Ishikawa (cell line): ENCODE results near the gene RIMBP2.

Source experiments
- CEBPB ChIP-seq: IDR thresholded peaks from 2 replicates; pipeline ENCODE4 v1.6.1; 2012
- EP300 ChIP-seq: IDR thresholded peaks from 2 replicates; pipeline ENCODE4 v1.6.1; 2012; ENCODE audit warnings: borderline replicate concordance
- RAD21 ChIP-seq: IDR thresholded peaks from 2 replicates; pipeline ENCODE4 v1.6.1; 2012; ENCODE audit warnings: low read depth
- TAF1 ChIP-seq: IDR thresholded peaks from 2 replicates; pipeline ENCODE4 v1.6.1; 2012; ENCODE audit warnings: low read depth, mild to moderate bottlenecking
- YY1 ChIP-seq: IDR thresholded peaks from 2 replicates; pipeline ENCODE4 v1.6.1; 2012; ENCODE audit warnings: low read depth
- ZBTB7A ChIP-seq: IDR thresholded peaks from 2 replicates; pipeline ENCODE4 v1.6.1; 2012; ENCODE audit warnings: low read depth
- TF ChIP-seq, protein P1 (sequence below): IDR thresholded peaks from 2 replicates; pipeline ENCODE4 v1.6.1; 2012
- TF ChIP-seq, protein P2 (sequence below): IDR thresholded peaks from 2 replicates; pipeline ENCODE4 v1.6.1; 2012

DNA sequence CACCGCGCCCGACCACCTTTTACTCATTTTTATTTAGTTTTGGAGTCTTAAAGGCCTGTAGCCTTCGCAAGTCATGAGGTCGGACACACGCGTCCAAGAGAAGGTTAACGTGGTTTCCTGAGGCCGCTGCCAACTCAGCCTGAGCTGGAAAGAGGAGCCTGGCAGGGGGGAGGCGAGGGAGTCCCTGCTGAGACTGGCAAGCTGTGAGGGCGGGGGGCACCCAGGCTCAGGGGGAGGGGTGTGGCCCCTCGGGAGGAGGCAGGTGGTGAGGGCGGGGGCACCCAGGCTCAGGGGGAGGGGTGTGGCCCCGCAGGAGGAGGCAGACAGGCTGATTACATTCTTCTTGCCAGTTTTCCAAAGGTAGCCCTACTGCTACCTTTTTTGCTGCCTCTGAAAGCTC, 235.2 kb downstream of the RIMBP2 start:
- TF ChIP-seq ZBTB7A (no peak), RAD21 (no peak), TAF1 (no peak), EP300 (no peak), YY1 (no peak), CEBPB (no peak)
- TF ChIP-seq, protein P1, sequence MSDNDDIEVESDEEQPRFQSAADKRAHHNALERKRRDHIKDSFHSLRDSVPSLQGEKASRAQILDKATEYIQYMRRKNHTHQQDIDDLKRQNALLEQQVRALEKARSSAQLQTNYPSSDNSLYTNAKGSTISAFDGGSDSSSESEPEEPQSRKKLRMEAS, result no peak
- TF ChIP-seq, protein P2, sequence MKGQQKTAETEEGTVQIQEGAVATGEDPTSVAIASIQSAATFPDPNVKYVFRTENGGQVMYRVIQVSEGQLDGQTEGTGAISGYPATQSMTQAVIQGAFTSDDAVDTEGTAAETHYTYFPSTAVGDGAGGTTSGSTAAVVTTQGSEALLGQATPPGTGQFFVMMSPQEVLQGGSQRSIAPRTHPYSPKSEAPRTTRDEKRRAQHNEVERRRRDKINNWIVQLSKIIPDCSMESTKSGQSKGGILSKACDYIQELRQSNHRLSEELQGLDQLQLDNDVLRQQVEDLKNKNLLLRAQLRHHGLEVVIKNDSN, result no peak
